ENCODE measurements around the gene TEX2. TPM values are rescaled to one million over a fixed set of nuclear protein-coding genes. Genes with fewer than 3 reads are reported as not detected.

TEX2 gene
- total and polyA plus RNA-seq, 2 of the 13 experiments (the other 11 are each of a cell fraction or from before 2014, with no cell fraction given) = 21.4 to 37.7 TPM

- peak; percentile 9; the same call in 1 of the 2 replicates for TF ChIP-seq THAP11 (CRISPR knock-in tag; IDR thresholded peaks at IDR 0.05)
- TF ChIP-seq BHLHE40 (IDR thresholded peaks at IDR 0.05; ENCODE audit: low read length) = no peak
- TF ChIP-seq ZNF678 (CRISPR knock-in tag; IDR thresholded peaks at IDR 0.05) = no peak
- no peak for TF ChIP-seq ZNF496 (CRISPR knock-in tag; IDR thresholded peaks at IDR 0.05; ENCODE audit: insufficient replicate concordance)
- TF ChIP-seq GPN1 (CRISPR knock-in tag; IDR thresholded peaks at IDR 0.05; ENCODE audit: borderline replicate concordance) = no peak
- TF ChIP-seq ZNF639 (CRISPR knock-in tag; conservative IDR thresholded peaks at IDR 0.05) = no peak; the same call in 1 of the 2 replicates
- no peak for TF ChIP-seq PHF20 (CRISPR knock-in tag; IDR thresholded peaks at IDR 0.05)
- no peak for TF ChIP-seq ZNF646 (CRISPR knock-in tag; IDR thresholded peaks at IDR 0.05)
- TF ChIP-seq ZBTB4 (CRISPR knock-in tag; IDR thresholded peaks at IDR 0.05; ENCODE audit: borderline replicate concordance) = no peak
- TF ChIP-seq EEA1 (CRISPR knock-in tag; IDR thresholded peaks at IDR 0.05; ENCODE audit: borderline replicate concordance) = no peak
- peak; percentile 61 for TF ChIP-seq HMG20A (CRISPR knock-in tag; IDR thresholded peaks at IDR 0.05; ENCODE audit: borderline replicate concordance)
- no peak for TF ChIP-seq THAP7 (CRISPR knock-in tag; IDR thresholded peaks at IDR 0.05)
- TF ChIP-seq CREM (IDR thresholded peaks at IDR 0.05) = 0 out of 2 replicates have a peak, but pooled peaks have one; percentile 7
- no peak for TF ChIP-seq CREM (CRISPR knock-in tag; IDR thresholded peaks at IDR 0.05)
- TF ChIP-seq SIX1 (CRISPR knock-in tag; IDR thresholded peaks at IDR 0.05; ENCODE audit: borderline replicate concordance) = no peak
Observed at GRCh38 chr17:64147110-64148016, 115.7 kb downstream of the TEX2 start (continued).

Data from HepG2 (cell line).